ENCODE measurements around the gene CACNA2D3. TPM values are rescaled to one million over a fixed set of nuclear protein-coding genes. Genes with fewer than 3 reads are reported as not detected.

Gene CACNA2D3
- polyA plus RNA-seq, 1 donor (not counting 4 experiments of a cell fraction or from before 2014, with no cell fraction given): 0.08 TPM

GRCh38 chr3:54188176-54188791, 65.9 kb downstream of the CACNA2D3 start:
- Histone ChIP-seq H3K4me3 (ENCODE audit: control insufficient read depth in 2 of 3, extremely low read depth in 1 of 3, insufficient read depth in 2 of 3, low read depth in 1 of 3, low read length in 3 of 3) (no peak overlapping the region), H3K79me2 (ENCODE audit: control insufficient read depth, insufficient read depth, low read length) (no peaks in the 10 kb centered on the region), H3K4me2 (ENCODE audit: control insufficient read depth, extremely low read depth, insufficient read depth, low read depth, low read length) (no peak overlapping the region), H2AFZ (ENCODE audit: control insufficient read depth, low read length) (no peak overlapping the region), H3K27me3 (ENCODE audit: control insufficient read depth, extremely low read depth, insufficient read depth, low read length) (no peaks in the 10 kb centered on the region), H3K9me1 (ENCODE audit: control insufficient read depth, extremely low read depth, insufficient read depth, low read length) (no peaks in the 10 kb centered on the region), H3K9me3 (ENCODE audit: control insufficient read depth, low read depth, low read length) (no peaks in the 10 kb centered on the region), H4K20me1 (ENCODE audit: control insufficient read depth, extremely low read depth, insufficient read depth, low read length) (no peaks in the 10 kb centered on the region), H3K9ac (ENCODE audit: control insufficient read depth, extremely low read depth, insufficient read depth, low read length) (no peak overlapping the region), H3K36me3 (ENCODE audit: control insufficient read depth in 2 of 2, extremely low read depth in 1 of 2, insufficient read depth in 2 of 2, low read length in 2 of 2) (no peaks in the 10 kb centered on the region), H3K4me1 (ENCODE audit: control insufficient read depth, extremely low read depth, insufficient read depth, low read length) (no peaks in the 10 kb centered on the region), H3K27ac (ENCODE audit: control insufficient read depth, insufficient read depth, low read length) (no peak overlapping the region)
- TF ChIP-seq CTCF (optimal IDR thresholded peaks at IDR 0.05 in 1 of 3, IDR thresholded peaks at IDR 0.05 in 1 of 3, conservative IDR thresholded peaks at IDR 0.05 in 1 of 3; ENCODE audit: extremely low read depth in 1 of 3, insufficient read depth in 2 of 3, low read length in 3 of 3) (no peak), EZH2 (IDR thresholded peaks at IDR 0.05; ENCODE audit: low read length) (no peak)
- dilution Hi-C loops (cut with MboI; ENCODE audit: extremely low pct_ligation_motif_present, low sequenced_read_pairs): no loop called here
- FAIRE-seq (no peak), DNase-seq (ENCODE audit: low read depth, low spot score) (peak; percentile 4)

GRCh38 chr3:54191220-54191619, 68.9 kb downstream of the CACNA2D3 start:
- FAIRE-seq (no peak), DNase-seq (ENCODE audit: low read depth, low spot score) (no peak)
- no peaks in the 10 kb centered on the region for H3K79me2 ChIP-seq (ENCODE audit: control insufficient read depth, insufficient read depth, low read length)

More at GRCh38 chr3:54191220-54191619, 68.9 kb downstream of the CACNA2D3 start:
- H3K4me2 ChIP-seq (ENCODE audit: control insufficient read depth, extremely low read depth, insufficient read depth, low read depth, low read length): no peak overlapping the region
- TF ChIP-seq EZH2 (IDR thresholded peaks at IDR 0.05; ENCODE audit: low read length) (no peak), CTCF (optimal IDR thresholded peaks at IDR 0.05 in 1 of 3, IDR thresholded peaks at IDR 0.05 in 1 of 3, conservative IDR thresholded peaks at IDR 0.05 in 1 of 3; ENCODE audit: extremely low read depth in 1 of 3, insufficient read depth in 2 of 3, low read length in 3 of 3) (no peak)
- no peak overlapping the region for H3K27ac ChIP-seq (ENCODE audit: control insufficient read depth, insufficient read depth, low read length)
- no peaks in the 10 kb centered on the region for H3K9me3 ChIP-seq (ENCODE audit: control insufficient read depth, low read depth, low read length)
- H4K20me1 ChIP-seq (ENCODE audit: control insufficient read depth, extremely low read depth, insufficient read depth, low read length): no peaks in the 10 kb centered on the region
- H3K27me3 ChIP-seq (ENCODE audit: control insufficient read depth, extremely low read depth, insufficient read depth, low read length): no peaks in the 10 kb centered on the region
- dilution Hi-C loops (cut with MboI; ENCODE audit: extremely low pct_ligation_motif_present, low sequenced_read_pairs): no loop called here
- H3K36me3 ChIP-seq (ENCODE audit: control insufficient read depth in 2 of 2, extremely low read depth in 1 of 2, insufficient read depth in 2 of 2, low read length in 2 of 2): no peaks in the 10 kb centered on the region
- no peaks in the 10 kb centered on the region for H3K9me1 ChIP-seq (ENCODE audit: control insufficient read depth, extremely low read depth, insufficient read depth, low read length)
- H3K4me1 ChIP-seq (ENCODE audit: control insufficient read depth, extremely low read depth, insufficient read depth, low read length): no peaks in the 10 kb centered on the region
- no peak overlapping the region for H3K9ac ChIP-seq (ENCODE audit: control insufficient read depth, extremely low read depth, insufficient read depth, low read length)
- H3K4me3 ChIP-seq (ENCODE audit: control insufficient read depth in 2 of 3, extremely low read depth in 1 of 3, insufficient read depth in 2 of 3, low read depth in 1 of 3, low read length in 3 of 3): no peak overlapping the region
- H2AFZ ChIP-seq (ENCODE audit: control insufficient read depth, low read length): no peak overlapping the region
